ENCODE data around the gene ACOX3.

The ACOX3 gene

GRCh38 chr4:8335848-8336247 is 104.7 kb downstream of the ACOX3 start:
- Histone ChIP-seq H3K4me3 (ENCODE audit: low read depth in 1 of 2, low read length in 1 of 2) (no peak overlapping the region), H3K36me3 (no peaks in the 10 kb centered on the region), H3K9me3 (no peaks in the 10 kb centered on the region), H3K4me1 (ENCODE audit: control insufficient read depth in 1 of 2, insufficient read depth in 1 of 2, low read depth in 1 of 2, low read length in 1 of 2) (peaks cover 13 to 30% of the 10 kb centered on the region in 2 experiments), H3K27ac (no peak overlapping the region), H3K27me3 (no peaks in the 10 kb centered on the region)
- no peak for TF ChIP-seq CTCF (IDR thresholded peaks at IDR 0.05)

GRCh38 chr4:8334786-8335460 is 105.6 kb downstream of the ACOX3 start:
- no peaks in the 10 kb centered on the region for H3K9me3 ChIP-seq
- H3K27ac ChIP-seq: no peak overlapping the region
- H3K36me3 ChIP-seq: no peaks in the 10 kb centered on the region
- no peak overlapping the region for H3K4me3 ChIP-seq (ENCODE audit: low read depth in 1 of 2, low read length in 1 of 2)
- no peaks in the 10 kb centered on the region for H3K27me3 ChIP-seq
- no peak for TF ChIP-seq CTCF (IDR thresholded peaks at IDR 0.05)
- H3K4me1 ChIP-seq (ENCODE audit: control insufficient read depth in 1 of 2, insufficient read depth in 1 of 2, low read depth in 1 of 2, low read length in 1 of 2): peaks cover 13 to 30% of the 10 kb centered on the region in 2 experiments

GRCh38 chr4:8333726-8334460 is 106.6 kb downstream of the ACOX3 start:
- TF ChIP-seq CTCF (IDR thresholded peaks at IDR 0.05): no peak
- H3K4me1 ChIP-seq (ENCODE audit: control insufficient read depth in 1 of 2, insufficient read depth in 1 of 2, low read depth in 1 of 2, low read length in 1 of 2): peaks cover 13 to 30% of the 10 kb centered on the region in 2 experiments
- no peaks in the 10 kb centered on the region for H3K36me3 ChIP-seq
- no peaks in the 10 kb centered on the region for H3K27me3 ChIP-seq
- H3K4me3 ChIP-seq (ENCODE audit: low read depth in 1 of 2, low read length in 1 of 2): no peak overlapping the region
- no peaks in the 10 kb centered on the region for H3K9me3 ChIP-seq
- no peak overlapping the region for H3K27ac ChIP-seq

- no peak for TF ChIP-seq CTCF (IDR thresholded peaks at IDR 0.05)
- Histone ChIP-seq H3K27me3 (no peaks in the 10 kb centered on the region), H3K4me1 (ENCODE audit: control insufficient read depth in 1 of 2, insufficient read depth in 1 of 2, low read depth in 1 of 2, low read length in 1 of 2) (peaks cover 13 to 22% of the 10 kb centered on the region in 2 experiments)
These were observed 107.6 kb downstream of the ACOX3 start for GRCh38 chr4:8332891-8333331.

GRCh38 chr4:8332038-8332857 is 108.3 kb downstream of the ACOX3 start:
- no peaks in the 10 kb centered on the region for H3K9me3 ChIP-seq
- no peak for TF ChIP-seq CTCF (IDR thresholded peaks at IDR 0.05)
- H3K36me3 ChIP-seq: no peaks in the 10 kb centered on the region
- H3K4me3 ChIP-seq (ENCODE audit: low read depth in 1 of 2, low read length in 1 of 2): no peak overlapping the region
- H3K4me1 ChIP-seq (ENCODE audit: control insufficient read depth in 1 of 2, insufficient read depth in 1 of 2, low read depth in 1 of 2, low read length in 1 of 2): peaks cover 11 to 19% of the 10 kb centered on the region in 2 experiments
- H3K27ac ChIP-seq: no peak overlapping the region
- no peaks in the 10 kb centered on the region for H3K27me3 ChIP-seq

More at GRCh38 chr4:8332891-8333331, 107.6 kb downstream of the ACOX3 start:
- Histone ChIP-seq H3K27ac (no peak overlapping the region), H3K9me3 (no peaks in the 10 kb centered on the region), H3K36me3 (no peaks in the 10 kb centered on the region), H3K4me3 (ENCODE audit: low read depth in 1 of 2, low read length in 1 of 2) (no peak overlapping the region)

Measured in neutrophil (primary cell).